Measurements from ENCODE around the gene CDC25B.

CDC25B gene

DNA sequence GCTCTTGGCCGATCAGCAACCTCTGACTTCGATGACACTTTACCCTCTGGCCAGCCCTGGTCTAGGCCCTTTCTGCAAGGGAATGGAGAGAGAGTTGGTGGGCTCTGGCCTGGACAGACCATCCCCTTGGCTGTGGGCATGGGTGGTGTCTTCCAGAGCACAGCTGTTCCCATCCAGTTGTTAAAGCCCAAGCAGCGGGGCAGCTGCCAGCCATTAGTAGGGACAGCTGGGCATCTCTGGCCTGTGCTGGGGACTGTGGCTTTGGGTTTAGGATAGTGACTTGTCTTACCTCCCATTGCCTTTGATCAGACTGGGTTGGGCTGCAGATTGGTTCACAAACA lies 2.8 kb downstream of the CDC25B start (continued):
- TF ChIP-seq, protein P1, sequence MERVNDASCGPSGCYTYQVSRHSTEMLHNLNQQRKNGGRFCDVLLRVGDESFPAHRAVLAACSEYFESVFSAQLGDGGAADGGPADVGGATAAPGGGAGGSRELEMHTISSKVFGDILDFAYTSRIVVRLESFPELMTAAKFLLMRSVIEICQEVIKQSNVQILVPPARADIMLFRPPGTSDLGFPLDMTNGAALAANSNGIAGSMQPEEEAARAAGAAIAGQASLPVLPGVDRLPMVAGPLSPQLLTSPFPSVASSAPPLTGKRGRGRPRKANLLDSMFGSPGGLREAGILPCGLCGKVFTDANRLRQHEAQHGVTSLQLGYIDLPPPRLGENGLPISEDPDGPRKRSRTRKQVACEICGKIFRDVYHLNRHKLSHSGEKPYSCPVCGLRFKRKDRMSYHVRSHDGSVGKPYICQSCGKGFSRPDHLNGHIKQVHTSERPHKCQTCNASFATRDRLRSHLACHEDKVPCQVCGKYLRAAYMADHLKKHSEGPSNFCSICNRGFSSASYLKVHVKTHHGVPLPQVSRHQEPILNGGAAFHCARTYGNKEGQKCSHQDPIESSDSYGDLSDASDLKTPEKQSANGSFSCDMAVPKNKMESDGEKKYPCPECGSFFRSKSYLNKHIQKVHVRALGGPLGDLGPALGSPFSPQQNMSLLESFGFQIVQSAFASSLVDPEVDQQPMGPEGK (CRISPR knock-in tag; IDR thresholded peaks at IDR 0.05; ENCODE audit: borderline replicate concordance): no peak

DNA sequence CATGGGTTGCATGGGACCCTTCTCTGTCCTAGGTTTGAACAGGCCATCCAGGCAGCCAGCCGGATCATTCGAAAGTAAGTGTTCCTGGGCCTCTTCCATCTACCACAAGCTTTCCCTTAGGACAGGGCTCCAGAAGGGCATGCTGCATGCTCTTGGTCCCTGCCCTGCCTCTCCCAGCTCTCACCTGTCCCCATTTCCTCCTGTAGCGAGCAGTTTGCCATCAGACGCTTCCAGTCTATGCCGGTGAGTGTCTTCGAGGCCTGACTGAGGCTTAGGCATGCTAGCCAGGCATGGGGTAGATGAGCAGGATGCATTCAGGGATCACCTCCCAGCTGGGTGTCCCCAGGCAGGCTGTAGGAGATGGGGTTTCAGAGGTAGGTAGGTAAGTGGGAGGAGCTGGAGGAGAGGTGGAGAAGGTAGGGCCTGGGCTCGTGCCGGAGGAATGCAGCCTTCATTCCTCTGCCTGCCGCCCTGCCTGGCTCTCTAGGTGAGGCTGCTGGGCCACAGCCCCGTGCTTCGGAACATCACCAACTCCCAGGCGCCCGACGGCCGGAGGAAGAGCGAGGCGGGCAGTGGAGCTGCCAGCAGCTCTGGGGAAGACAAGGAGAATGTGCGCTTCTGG lies 4.3 kb downstream of the CDC25B start:
- TF ChIP-seq, protein P2, sequence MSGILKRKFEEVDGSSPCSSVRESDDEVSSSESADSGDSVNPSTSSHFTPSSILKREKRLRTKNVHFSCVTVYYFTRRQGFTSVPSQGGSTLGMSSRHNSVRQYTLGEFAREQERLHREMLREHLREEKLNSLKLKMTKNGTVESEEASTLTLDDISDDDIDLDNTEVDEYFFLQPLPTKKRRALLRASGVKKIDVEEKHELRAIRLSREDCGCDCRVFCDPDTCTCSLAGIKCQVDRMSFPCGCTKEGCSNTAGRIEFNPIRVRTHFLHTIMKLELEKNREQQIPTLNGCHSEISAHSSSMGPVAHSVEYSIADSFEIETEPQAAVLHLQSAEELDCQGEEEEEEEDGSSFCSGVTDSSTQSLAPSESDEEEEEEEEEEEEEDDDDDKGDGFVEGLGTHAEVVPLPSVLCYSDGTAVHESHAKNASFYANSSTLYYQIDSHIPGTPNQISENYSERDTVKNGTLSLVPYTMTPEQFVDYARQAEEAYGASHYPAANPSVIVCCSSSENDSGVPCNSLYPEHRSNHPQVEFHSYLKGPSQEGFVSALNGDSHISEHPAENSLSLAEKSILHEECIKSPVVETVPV (CRISPR knock-in tag; IDR thresholded peaks at IDR 0.05): no peak
- TF ChIP-seq OSR1 (CRISPR knock-in tag; IDR thresholded peaks at IDR 0.05): no peak
- TF ChIP-seq, protein P3, sequence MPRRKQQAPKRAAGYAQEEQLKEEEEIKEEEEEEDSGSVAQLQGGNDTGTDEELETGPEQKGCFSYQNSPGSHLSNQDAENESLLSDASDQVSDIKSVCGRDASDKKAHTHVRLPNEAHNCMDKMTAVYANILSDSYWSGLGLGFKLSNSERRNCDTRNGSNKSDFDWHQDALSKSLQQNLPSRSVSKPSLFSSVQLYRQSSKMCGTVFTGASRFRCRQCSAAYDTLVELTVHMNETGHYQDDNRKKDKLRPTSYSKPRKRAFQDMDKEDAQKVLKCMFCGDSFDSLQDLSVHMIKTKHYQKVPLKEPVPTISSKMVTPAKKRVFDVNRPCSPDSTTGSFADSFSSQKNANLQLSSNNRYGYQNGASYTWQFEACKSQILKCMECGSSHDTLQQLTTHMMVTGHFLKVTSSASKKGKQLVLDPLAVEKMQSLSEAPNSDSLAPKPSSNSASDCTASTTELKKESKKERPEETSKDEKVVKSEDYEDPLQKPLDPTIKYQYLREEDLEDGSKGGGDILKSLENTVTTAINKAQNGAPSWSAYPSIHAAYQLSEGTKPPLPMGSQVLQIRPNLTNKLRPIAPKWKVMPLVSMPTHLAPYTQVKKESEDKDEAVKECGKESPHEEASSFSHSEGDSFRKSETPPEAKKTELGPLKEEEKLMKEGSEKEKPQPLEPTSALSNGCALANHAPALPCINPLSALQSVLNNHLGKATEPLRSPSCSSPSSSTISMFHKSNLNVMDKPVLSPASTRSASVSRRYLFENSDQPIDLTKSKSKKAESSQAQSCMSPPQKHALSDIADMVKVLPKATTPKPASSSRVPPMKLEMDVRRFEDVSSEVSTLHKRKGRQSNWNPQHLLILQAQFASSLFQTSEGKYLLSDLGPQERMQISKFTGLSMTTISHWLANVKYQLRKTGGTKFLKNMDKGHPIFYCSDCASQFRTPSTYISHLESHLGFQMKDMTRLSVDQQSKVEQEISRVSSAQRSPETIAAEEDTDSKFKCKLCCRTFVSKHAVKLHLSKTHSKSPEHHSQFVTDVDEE (CRISPR knock-in tag; IDR thresholded peaks at IDR 0.05): no peak
- no peak for TF ChIP-seq CSDC2 (CRISPR knock-in tag; IDR thresholded peaks at IDR 0.05)
- TF ChIP-seq, protein P1 (CRISPR knock-in tag; IDR thresholded peaks at IDR 0.05; ENCODE audit: borderline replicate concordance): no peak
- TF ChIP-seq, protein P4, sequence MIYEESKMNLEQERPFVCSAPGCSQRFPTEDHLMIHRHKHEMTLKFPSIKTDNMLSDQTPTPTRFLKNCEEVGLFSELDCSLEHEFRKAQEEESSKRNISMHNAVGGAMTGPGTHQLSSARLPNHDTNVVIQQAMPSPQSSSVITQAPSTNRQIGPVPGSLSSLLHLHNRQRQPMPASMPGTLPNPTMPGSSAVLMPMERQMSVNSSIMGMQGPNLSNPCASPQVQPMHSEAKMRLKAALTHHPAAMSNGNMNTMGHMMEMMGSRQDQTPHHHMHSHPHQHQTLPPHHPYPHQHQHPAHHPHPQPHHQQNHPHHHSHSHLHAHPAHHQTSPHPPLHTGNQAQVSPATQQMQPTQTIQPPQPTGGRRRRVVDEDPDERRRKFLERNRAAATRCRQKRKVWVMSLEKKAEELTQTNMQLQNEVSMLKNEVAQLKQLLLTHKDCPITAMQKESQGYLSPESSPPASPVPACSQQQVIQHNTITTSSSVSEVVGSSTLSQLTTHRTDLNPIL (CRISPR knock-in tag; IDR thresholded peaks at IDR 0.05; ENCODE audit: low read depth): no peak
- TF ChIP-seq ZNF8 (CRISPR knock-in tag; IDR thresholded peaks at IDR 0.05): no peak
- TF ChIP-seq ISL1 (CRISPR knock-in tag; IDR thresholded peaks at IDR 0.05): no peak
- no peak for TF ChIP-seq RARB (CRISPR knock-in tag; IDR thresholded peaks at IDR 0.05)
- no peak for TF ChIP-seq PPARA (CRISPR knock-in tag; IDR thresholded peaks at IDR 0.05; ENCODE audit: borderline replicate concordance)
- no peak for TF ChIP-seq ZFP3 (CRISPR knock-in tag; IDR thresholded peaks at IDR 0.05)
- TF ChIP-seq GLIS3 (CRISPR knock-in tag; IDR thresholded peaks at IDR 0.05): no peak
- TF ChIP-seq BACH2 (CRISPR knock-in tag; IDR thresholded peaks at IDR 0.05; ENCODE audit: borderline replicate concordance): no peak
- TF ChIP-seq SNAI2 (CRISPR knock-in tag; IDR thresholded peaks at IDR 0.05): no peak
- no peak for TF ChIP-seq ARNTL (CRISPR knock-in tag; IDR thresholded peaks at IDR 0.05; ENCODE audit: borderline replicate concordance, low read depth)

DNA sequence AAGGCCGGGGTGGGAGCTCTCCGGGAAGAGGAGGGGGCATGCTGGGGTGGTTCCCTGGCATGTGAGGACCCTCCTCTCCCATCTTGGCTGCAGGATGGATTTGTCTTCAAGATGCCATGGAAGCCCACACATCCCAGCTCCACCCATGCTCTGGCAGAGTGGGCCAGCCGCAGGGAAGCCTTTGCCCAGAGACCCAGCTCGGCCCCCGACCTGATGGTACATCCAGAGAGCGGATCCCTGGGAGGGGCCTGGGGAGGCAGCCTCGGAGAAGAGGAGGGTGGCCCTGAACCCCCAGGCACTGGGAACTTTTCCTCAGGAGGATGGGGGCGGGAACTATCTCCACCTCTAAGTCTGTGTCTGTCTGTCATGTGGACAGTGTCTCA lies 4.8 kb downstream of the CDC25B start:
- TF ChIP-seq OSR1 (CRISPR knock-in tag; IDR thresholded peaks at IDR 0.05) (no peak), ZC3H10 (CRISPR knock-in tag; IDR thresholded peaks at IDR 0.05) (no peak), CSDC2 (CRISPR knock-in tag; IDR thresholded peaks at IDR 0.05) (no peak), ZNF8 (CRISPR knock-in tag; IDR thresholded peaks at IDR 0.05) (no peak), BACH2 (CRISPR knock-in tag; IDR thresholded peaks at IDR 0.05; ENCODE audit: borderline replicate concordance) (no peak)
- TF ChIP-seq, protein P1 (CRISPR knock-in tag; IDR thresholded peaks at IDR 0.05; ENCODE audit: borderline replicate concordance): no peak
- no peak for ATAC-seq

More for the DNA sequence above, 4.3 kb downstream of the CDC25B start:
- ATAC-seq: no peak
